ENCODE measurements around the gene CHAD.

The CHAD gene

GRCh38 chr17:50425682-50426471 lies 42.8 kb downstream of the CHAD start, which contains the start of gene ACSF2:
Gene ACSF2 (plus strand): TSS chr17:50426218. CDS start chr17:50426262, 44 bp downstream.
- DNase-seq (ENCODE audit: low read depth) = peak; percentile 49
- TF ChIP-seq CTCF (conservative IDR thresholded peaks at IDR 0.05; ENCODE audit: low read length) = no peak
- peak within 1 kb of the TSS; percentile 69 for H3K4me3 ChIP-seq (ENCODE audit: low read length)

- TF ChIP-seq CTCF (conservative IDR thresholded peaks at IDR 0.05; ENCODE audit: low read length) = no peak
- H3K4me3 ChIP-seq (ENCODE audit: low read length) = peak overlapping the region; percentile 57
- no peak for DNase-seq (ENCODE audit: low read depth)
Measured at GRCh38 chr17:50424996-50425681, 43.5 kb downstream of the CHAD start.

- H3K4me3 ChIP-seq (ENCODE audit: low read length) = no peak overlapping the region
- TF ChIP-seq CTCF (conservative IDR thresholded peaks at IDR 0.05; ENCODE audit: low read length) = no peak
- no peak for DNase-seq (ENCODE audit: low read depth)
Measured at GRCh38 chr17:50424246-50424995, 44.3 kb downstream of the CHAD start.

- peak; percentile 93 for DNase-seq (ENCODE audit: low read depth)
- TF ChIP-seq CTCF (conservative IDR thresholded peaks at IDR 0.05; ENCODE audit: low read length) = no peak
- H3K4me3 ChIP-seq (ENCODE audit: low read length) = no peak overlapping the region
Measured at GRCh38 chr17:50423553-50424159, 45.0 kb downstream of the CHAD start.

- DNase-seq (ENCODE audit: low read depth) = no peak
- no peak for TF ChIP-seq CTCF (conservative IDR thresholded peaks at IDR 0.05; ENCODE audit: low read length)
- no peak overlapping the region for H3K4me3 ChIP-seq (ENCODE audit: low read length)
Measured at GRCh38 chr17:50422738-50423137, 45.9 kb downstream of the CHAD start.

- H3K4me3 ChIP-seq (ENCODE audit: low read length) = peak overlapping the region; percentile 14
- no peak for TF ChIP-seq CTCF (conservative IDR thresholded peaks at IDR 0.05; ENCODE audit: low read length)
- peak; percentile 49 for DNase-seq (ENCODE audit: low read depth)
Measured at GRCh38 chr17:50421308-50422051, 47.2 kb downstream of the CHAD start.

Data from AG10803 (cell line).